ENCODE data around the gene LMO7. TPM values are rescaled to one million over a fixed set of nuclear protein-coding genes. Genes with fewer than 3 reads are reported as not detected.

LMO7 gene
- total RNA-seq, 1 experiment from 2014 or later = 18.5 TPM

DNA sequence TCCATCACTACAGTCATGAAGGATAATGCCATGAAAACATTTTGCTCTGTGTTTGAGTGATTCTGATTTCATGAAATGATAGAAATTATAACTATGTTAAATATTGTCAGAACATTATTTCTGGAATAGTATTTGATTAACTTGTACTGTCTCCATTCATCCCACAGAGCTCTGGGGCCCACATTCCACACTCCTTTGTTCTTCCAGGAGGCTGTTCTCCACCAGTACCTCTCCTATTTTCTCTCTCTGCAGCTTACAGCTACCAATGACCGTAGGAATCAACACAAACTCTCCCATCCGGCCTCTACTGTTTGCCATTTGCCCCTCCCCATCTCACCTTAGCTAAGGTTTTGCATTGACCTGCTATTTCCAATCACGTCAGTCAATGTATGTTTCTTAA lies 240.9 kb downstream of the LMO7 start:
- no peak for DNase-seq (ENCODE audit: low spot score)

DNA sequence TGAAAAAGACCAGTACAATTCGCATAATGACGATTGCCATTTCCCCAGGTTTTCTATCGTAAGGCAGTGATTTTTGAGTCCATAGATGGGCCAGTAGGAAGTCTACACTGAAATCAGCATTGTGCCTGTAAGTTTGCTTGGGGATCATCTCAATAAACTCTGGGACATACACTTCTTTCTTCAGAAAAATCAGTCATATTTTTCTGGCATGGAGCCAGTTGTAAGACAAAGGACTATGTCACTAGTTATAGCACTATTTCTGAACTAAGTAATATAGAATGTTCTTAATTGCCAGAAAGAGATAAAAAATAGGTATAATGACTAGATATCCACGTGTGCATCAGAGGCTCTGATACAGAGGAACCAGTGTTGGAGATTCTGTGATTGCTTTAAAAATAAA lies 243.5 kb downstream of the LMO7 start:
- ATAC-seq (no peak), DNase-seq (ENCODE audit: low spot score) (no peak)
- H3K27ac Mint-ChIP-seq = no peak overlapping the region
- H3K4me1 Mint-ChIP-seq = peaks cover 27% of the 10 kb centered on the region
- H3K9me3 Mint-ChIP-seq = no peaks in the 10 kb centered on the region
- POLR2A ChIA-PET = no interaction called here
- no peak for TF ChIP-seq HMGA2 (CRISPR knock-in tag; IDR thresholded peaks at IDR 0.05)
- H3K27me3 Mint-ChIP-seq (ENCODE audit: low read depth) = 0 out of 2 replicates have a peak, but pooled peaks cover 3% of the 10 kb centered on the region
- H3K36me3 Mint-ChIP-seq = no peaks in the 10 kb centered on the region
- no peak overlapping the region for H3K4me3 Mint-ChIP-seq
- CTCF ChIA-PET = no interaction called here

More for the DNA sequence above, 240.9 kb downstream of the LMO7 start:
- H3K27me3 Mint-ChIP-seq (ENCODE audit: low read depth) = 0 out of 2 replicates have a peak, but pooled peaks cover 3% of the 10 kb centered on the region
- ATAC-seq = peak; percentile 71
- no peaks in the 10 kb centered on the region for H3K9me3 Mint-ChIP-seq
- H3K36me3 Mint-ChIP-seq = no peaks in the 10 kb centered on the region
- TF ChIP-seq, protein P1, sequence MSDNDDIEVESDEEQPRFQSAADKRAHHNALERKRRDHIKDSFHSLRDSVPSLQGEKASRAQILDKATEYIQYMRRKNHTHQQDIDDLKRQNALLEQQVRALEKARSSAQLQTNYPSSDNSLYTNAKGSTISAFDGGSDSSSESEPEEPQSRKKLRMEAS (CRISPR knock-in tag; IDR thresholded peaks at IDR 0.05) = no peak
- no peak for TF ChIP-seq NFATC4 (CRISPR knock-in tag; IDR thresholded peaks at IDR 0.05)
- H3K27ac Mint-ChIP-seq = no peak overlapping the region
- ChIA-PET CTCF (interaction anchor here (0.6 to 3.4 kb wide), 27 partner anchors 8 to 595 kb away, joined by 3 to 22 read pairs (median 4); no protein-coding TSS in a partner anchor), POLR2A (no interaction called here)
- H3K4me1 Mint-ChIP-seq = peaks cover 38% of the 10 kb centered on the region
- no peak overlapping the region for H3K4me3 Mint-ChIP-seq

DNA sequence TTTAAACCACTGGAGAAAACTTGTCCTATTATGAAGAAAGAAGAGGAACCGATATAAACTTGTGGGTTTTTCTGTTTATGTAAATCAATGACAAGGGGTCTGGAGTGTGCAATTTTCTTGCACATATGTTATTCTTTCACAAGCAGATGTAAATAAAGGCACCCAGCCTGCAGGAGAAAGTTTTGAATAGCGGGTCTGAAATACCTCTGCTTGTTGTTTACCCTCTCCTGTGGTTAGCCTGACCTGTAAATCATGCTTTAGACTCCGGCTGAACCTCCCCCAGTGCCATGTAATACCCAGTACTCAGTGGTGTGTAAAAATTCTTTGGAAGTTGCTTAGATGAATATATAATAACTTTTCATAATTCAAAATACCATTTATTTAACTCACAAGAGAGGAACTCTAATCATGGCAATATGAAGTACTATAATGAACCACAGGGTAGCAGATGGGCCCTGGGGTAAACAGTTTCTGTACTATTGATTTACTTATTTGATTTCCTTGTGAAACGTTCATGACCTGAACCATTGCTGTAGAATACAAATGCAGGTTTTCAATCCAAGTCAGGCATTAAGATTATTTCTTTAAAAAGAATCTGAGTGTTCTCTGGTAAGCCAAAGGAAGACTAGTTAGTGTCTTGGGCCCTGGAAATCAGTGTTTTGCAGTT lies 245.1 kb downstream of the LMO7 start:
- H3K27ac Mint-ChIP-seq = no peak overlapping the region
- POLR2A ChIA-PET = no interaction called here
- CTCF ChIA-PET = no interaction called here
- H3K4me1 Mint-ChIP-seq = peaks cover 12% of the 10 kb centered on the region
- no peak for TF ChIP-seq NR2C2 (CRISPR knock-in tag; IDR thresholded peaks at IDR 0.05)
- TF ChIP-seq ELF4 (CRISPR knock-in tag; IDR thresholded peaks at IDR 0.05; ENCODE audit: low read depth) = no peak
- no peak for TF ChIP-seq FOXP1 (CRISPR knock-in tag; IDR thresholded peaks at IDR 0.05; ENCODE audit: borderline replicate concordance)
- no peak for TF ChIP-seq ZNF232 (CRISPR knock-in tag; IDR thresholded peaks at IDR 0.05)
- no peak for TF ChIP-seq JUN (CRISPR knock-in tag; IDR thresholded peaks at IDR 0.05)
- no peak for TF ChIP-seq SMAD3 (CRISPR knock-in tag; IDR thresholded peaks at IDR 0.05; ENCODE audit: borderline replicate concordance)
- TF ChIP-seq, protein P2, sequence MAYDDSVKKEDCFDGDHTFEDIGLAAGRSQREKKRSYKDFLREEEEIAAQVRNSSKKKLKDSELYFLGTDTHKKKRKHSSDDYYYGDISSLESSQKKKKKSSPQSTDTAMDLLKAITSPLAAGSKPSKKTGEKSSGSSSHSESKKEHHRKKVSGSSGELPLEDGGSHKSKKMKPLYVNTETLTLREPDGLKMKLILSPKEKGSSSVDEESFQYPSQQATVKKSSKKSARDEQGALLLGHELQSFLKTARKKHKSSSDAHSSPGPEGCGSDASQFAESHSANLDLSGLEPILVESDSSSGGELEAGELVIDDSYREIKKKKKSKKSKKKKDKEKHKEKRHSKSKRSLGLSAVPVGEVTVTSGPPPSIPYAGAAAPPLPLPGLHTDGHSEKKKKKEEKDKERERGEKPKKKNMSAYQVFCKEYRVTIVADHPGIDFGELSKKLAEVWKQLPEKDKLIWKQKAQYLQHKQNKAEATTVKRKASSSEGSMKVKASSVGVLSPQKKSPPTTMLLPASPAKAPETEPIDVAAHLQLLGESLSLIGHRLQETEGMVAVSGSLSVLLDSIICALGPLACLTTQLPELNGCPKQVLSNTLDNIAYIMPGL (CRISPR knock-in tag; IDR thresholded peaks at IDR 0.05) = no peak
- no peak for TF ChIP-seq PRRX2 (CRISPR knock-in tag; IDR thresholded peaks at IDR 0.05)
- no peaks in the 10 kb centered on the region for H3K9me3 Mint-ChIP-seq
- no peaks in the 10 kb centered on the region for H3K36me3 Mint-ChIP-seq
- 0 out of 2 replicates have a peak, but pooled peaks cover 3% of the 10 kb centered on the region for H3K27me3 Mint-ChIP-seq (ENCODE audit: low read depth)
- DNase-seq (ENCODE audit: low spot score) (no peak), ATAC-seq (no peak)
- H3K4me3 Mint-ChIP-seq = no peak overlapping the region

DNA sequence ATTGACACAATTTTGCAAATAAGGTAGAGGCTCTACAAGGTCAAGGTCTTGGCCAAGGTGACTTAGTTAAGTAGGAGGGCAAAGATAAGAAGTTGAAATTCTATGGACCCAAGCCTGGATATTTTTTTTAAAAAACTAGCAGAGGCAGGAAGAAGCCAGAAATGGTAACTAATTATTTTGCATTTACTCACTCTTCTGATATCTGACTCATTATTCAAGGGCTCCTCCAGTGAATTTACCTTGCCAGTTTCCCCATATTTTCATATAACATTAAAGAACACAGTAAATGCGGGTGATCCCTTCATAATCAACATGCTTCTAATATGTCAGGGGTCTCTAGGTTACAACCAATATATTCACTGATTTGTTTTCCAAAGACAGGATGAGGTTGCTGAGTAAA lies 246.1 kb downstream of the LMO7 start:
- H3K4me1 Mint-ChIP-seq = peaks cover 5% of the 10 kb centered on the region
- no peak overlapping the region for H3K4me3 Mint-ChIP-seq
- H3K36me3 Mint-ChIP-seq = no peaks in the 10 kb centered on the region
- no peak for ATAC-seq
- ChIA-PET CTCF (no interaction called here), POLR2A (no interaction called here)
- no peaks in the 10 kb centered on the region for H3K9me3 Mint-ChIP-seq
- no peak for DNase-seq (ENCODE audit: low spot score)
- H3K27ac Mint-ChIP-seq = no peak overlapping the region
- H3K27me3 Mint-ChIP-seq (ENCODE audit: low read depth) = 0 out of 2 replicates have a peak, but pooled peaks cover 3% of the 10 kb centered on the region
- TF ChIP-seq, protein P3, sequence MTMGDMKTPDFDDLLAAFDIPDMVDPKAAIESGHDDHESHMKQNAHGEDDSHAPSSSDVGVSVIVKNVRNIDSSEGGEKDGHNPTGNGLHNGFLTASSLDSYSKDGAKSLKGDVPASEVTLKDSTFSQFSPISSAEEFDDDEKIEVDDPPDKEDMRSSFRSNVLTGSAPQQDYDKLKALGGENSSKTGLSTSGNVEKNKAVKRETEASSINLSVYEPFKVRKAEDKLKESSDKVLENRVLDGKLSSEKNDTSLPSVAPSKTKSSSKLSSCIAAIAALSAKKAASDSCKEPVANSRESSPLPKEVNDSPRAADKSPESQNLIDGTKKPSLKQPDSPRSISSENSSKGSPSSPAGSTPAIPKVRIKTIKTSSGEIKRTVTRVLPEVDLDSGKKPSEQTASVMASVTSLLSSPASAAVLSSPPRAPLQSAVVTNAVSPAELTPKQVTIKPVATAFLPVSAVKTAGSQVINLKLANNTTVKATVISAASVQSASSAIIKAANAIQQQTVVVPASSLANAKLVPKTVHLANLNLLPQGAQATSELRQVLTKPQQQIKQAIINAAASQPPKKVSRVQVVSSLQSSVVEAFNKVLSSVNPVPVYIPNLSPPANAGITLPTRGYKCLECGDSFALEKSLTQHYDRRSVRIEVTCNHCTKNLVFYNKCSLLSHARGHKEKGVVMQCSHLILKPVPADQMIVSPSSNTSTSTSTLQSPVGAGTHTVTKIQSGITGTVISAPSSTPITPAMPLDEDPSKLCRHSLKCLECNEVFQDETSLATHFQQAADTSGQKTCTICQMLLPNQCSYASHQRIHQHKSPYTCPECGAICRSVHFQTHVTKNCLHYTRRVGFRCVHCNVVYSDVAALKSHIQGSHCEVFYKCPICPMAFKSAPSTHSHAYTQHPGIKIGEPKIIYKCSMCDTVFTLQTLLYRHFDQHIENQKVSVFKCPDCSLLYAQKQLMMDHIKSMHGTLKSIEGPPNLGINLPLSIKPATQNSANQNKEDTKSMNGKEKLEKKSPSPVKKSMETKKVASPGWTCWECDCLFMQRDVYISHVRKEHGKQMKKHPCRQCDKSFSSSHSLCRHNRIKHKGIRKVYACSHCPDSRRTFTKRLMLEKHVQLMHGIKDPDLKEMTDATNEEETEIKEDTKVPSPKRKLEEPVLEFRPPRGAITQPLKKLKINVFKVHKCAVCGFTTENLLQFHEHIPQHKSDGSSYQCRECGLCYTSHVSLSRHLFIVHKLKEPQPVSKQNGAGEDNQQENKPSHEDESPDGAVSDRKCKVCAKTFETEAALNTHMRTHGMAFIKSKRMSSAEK (CRISPR knock-in tag; IDR thresholded peaks at IDR 0.05; ENCODE audit: borderline replicate concordance) = no peak
- TF ChIP-seq CREB1 (CRISPR knock-in tag; IDR thresholded peaks at IDR 0.05) (no peak), NFYB (CRISPR knock-in tag; conservative IDR thresholded peaks at IDR 0.05; ENCODE audit: low read depth) (no peak), ZNF423 (CRISPR knock-in tag; IDR thresholded peaks at IDR 0.05) (no peak), KAT7 (CRISPR knock-in tag; IDR thresholded peaks at IDR 0.05; ENCODE audit: borderline replicate concordance) (no peak)
- TF ChIP-seq, protein P4, sequence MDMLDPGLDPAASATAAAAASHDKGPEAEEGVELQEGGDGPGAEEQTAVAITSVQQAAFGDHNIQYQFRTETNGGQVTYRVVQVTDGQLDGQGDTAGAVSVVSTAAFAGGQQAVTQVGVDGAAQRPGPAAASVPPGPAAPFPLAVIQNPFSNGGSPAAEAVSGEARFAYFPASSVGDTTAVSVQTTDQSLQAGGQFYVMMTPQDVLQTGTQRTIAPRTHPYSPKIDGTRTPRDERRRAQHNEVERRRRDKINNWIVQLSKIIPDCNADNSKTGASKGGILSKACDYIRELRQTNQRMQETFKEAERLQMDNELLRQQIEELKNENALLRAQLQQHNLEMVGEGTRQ (CRISPR knock-in tag; IDR thresholded peaks at IDR 0.05) = no peak
- TF ChIP-seq, protein P5, sequence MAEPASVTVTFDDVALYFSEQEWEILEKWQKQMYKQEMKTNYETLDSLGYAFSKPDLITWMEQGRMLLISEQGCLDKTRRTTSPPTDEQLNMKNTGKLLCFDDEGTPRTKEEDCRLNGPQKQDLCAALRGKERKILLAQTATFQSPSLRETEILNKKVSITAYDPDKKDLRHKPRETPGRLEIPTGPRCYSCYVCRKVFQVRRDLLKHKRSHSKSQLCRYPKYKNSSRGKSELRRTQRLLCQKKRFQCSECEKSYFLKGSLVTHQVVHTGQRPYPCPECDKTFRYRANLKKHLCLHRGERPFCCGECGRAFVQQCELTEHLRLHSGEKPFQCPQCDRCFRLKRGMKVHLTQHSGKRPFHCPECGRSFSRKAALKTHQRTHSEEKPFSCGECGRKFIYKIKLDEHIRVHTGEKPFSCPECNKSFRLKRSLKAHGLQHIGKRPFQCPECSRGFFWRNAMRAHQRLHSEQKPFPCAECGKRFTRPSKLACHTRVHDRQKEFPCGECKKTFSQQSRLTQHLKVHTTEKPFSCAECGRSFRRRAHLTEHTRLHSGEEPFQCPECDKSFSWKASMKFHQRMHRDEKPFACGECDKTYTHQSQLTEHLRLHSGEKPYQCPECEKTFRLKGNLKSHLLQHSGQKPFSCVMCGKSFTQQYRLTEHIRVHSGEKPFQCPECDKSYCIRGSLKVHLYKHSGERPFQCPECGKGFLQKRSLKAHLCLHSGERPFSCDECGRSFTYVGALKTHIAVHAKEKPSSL (CRISPR knock-in tag; conservative IDR thresholded peaks at IDR 0.05) = no peak
- TF ChIP-seq, protein P6, sequence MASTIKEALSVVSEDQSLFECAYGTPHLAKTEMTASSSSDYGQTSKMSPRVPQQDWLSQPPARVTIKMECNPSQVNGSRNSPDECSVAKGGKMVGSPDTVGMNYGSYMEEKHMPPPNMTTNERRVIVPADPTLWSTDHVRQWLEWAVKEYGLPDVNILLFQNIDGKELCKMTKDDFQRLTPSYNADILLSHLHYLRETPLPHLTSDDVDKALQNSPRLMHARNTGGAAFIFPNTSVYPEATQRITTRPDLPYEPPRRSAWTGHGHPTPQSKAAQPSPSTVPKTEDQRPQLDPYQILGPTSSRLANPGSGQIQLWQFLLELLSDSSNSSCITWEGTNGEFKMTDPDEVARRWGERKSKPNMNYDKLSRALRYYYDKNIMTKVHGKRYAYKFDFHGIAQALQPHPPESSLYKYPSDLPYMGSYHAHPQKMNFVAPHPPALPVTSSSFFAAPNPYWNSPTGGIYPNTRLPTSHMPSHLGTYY (CRISPR knock-in tag; IDR thresholded peaks at IDR 0.05) = no peak

Data from WTC11 (cell line).